Stimulated activated naive CD8-positive, alpha-beta T cell treated with anti-CD3 and anti-CD28 coated beads, Interleukin-15, amount 100 ng/mL, for 72 hours (primary cell): Measurements from ENCODE around the gene TMEM98.
"Not testable (repeated sequence)": the region's sequence is repeated elsewhere in the genome, so short reads cannot be mapped to it uniquely, and the experiment has no call there.

Experiments used
- ATAC-seq: fragments of 150-1000 bp; cut with Tn5 transposase; 2 replicates; pipeline ENCODE4 v1.10.0; 2021; ENCODE audit warnings: mild to moderate bottlenecking, moderate library complexity
- DNase-seq, 2 donors: peaks; one replicate each; pipeline ENCODE4 v3.0.0; 2021 to 2022
- H3K27ac Mint-ChIP-seq, 2 donors: one replicate each; pipeline ENCODE4 v1.8.0; 2022; ENCODE audit warnings: mild to moderate bottlenecking in 2 of 2, mixed read lengths in 2 of 2, moderate library complexity in 2 of 2
- H3K27me3 Mint-ChIP-seq: one replicate; pipeline ENCODE4 v1.8.0; 2022; ENCODE audit warnings: mixed read lengths
- H3K4me1 Mint-ChIP-seq: one replicate; pipeline ENCODE4 v1.8.0; 2022; ENCODE audit warnings: mild to moderate bottlenecking, mixed read lengths
- H3K4me3 Mint-ChIP-seq, 2 donors: one replicate each; pipeline ENCODE4 v1.8.0; 2022; ENCODE audit warnings: mild to moderate bottlenecking in 2 of 2, mixed read lengths in 2 of 2, moderate library complexity in 1 of 2
- H3K9me3 Mint-ChIP-seq, 2 donors: one replicate each; pipeline ENCODE4 v1.8.0; 2022; ENCODE audit warnings: mixed read lengths in 2 of 2

The TMEM98 gene

GRCh38 chr17:32927724-32928585, at the start of gene TMEM98:
TSS of gene TMEM98 (plus strand) at chr17:32928153. CDS start at chr17:32931529, 3,376 bp downstream.
- no peaks in the 10 kb centered on the region for H3K4me1 Mint-ChIP-seq
- no peak within 1 kb of the TSS for H3K27ac Mint-ChIP-seq
- peaks cover 39% of the 10 kb centered on the region for H3K27me3 Mint-ChIP-seq
- H3K9me3 Mint-ChIP-seq, result no peaks in the 10 kb centered on the region
- DNase-seq (no peak), ATAC-seq (peak; percentile 57)
- peak within 1 kb of the TSS; percentile 31 to 55 for H3K4me3 Mint-ChIP-seq

- peaks cover 20% of the 10 kb centered on the region for H3K4me1 Mint-ChIP-seq
- DNase-seq (no peak), ATAC-seq (no peak)
- peaks cover 8% of the 10 kb centered on the region for H3K27me3 Mint-ChIP-seq
- H3K4me3 Mint-ChIP-seq, result no peak overlapping the region
- H3K9me3 Mint-ChIP-seq, result no peaks in the 10 kb centered on the region
- no peak overlapping the region for H3K27ac Mint-ChIP-seq
These were observed 49.7 kb upstream of the TMEM98 start for GRCh38 chr17:32878211-32878610.

GRCh38 chr17:32879134-32879533, 48.8 kb upstream of the TMEM98 start:
- peaks cover 18% of the 10 kb centered on the region for H3K27me3 Mint-ChIP-seq
- peaks cover 20% of the 10 kb centered on the region for H3K4me1 Mint-ChIP-seq
- DNase-seq (no peak), ATAC-seq (no peak)
- no peak overlapping the region for H3K4me3 Mint-ChIP-seq
- H3K27ac Mint-ChIP-seq, result no peak overlapping the region
- no peaks in the 10 kb centered on the region for H3K9me3 Mint-ChIP-seq

- no peak overlapping the region for H3K4me3 Mint-ChIP-seq
- ATAC-seq (no peak), DNase-seq (no peak)
- peaks cover 17% of the 10 kb centered on the region for H3K4me1 Mint-ChIP-seq
- H3K27ac Mint-ChIP-seq, result no peak overlapping the region
- H3K27me3 Mint-ChIP-seq, result peaks cover 34% of the 10 kb centered on the region
- H3K9me3 Mint-ChIP-seq, result no peaks in the 10 kb centered on the region
These were observed 47.1 kb upstream of the TMEM98 start for GRCh38 chr17:32880671-32881453.

GRCh38 chr17:32882029-32882428, 45.9 kb upstream of the TMEM98 start:
- Mint-ChIP-seq H3K9me3 (no peaks in the 10 kb centered on the region), H3K4me1 (peaks cover 12% of the 10 kb centered on the region), H3K4me3 (no peak overlapping the region), H3K27me3 (peaks cover 45% of the 10 kb centered on the region), H3K27ac (peak overlapping the region in 1 of 2 donors; percentile 59)
- DNase-seq, result no peak
- no peak for ATAC-seq

GRCh38 chr17:32882734-32883133, 45.2 kb upstream of the TMEM98 start:
- DNase-seq (peak in 1 of 2 donors; percentile 29), ATAC-seq (peak; percentile 90)
- H3K4me1 Mint-ChIP-seq, result peaks cover 12% of the 10 kb centered on the region

GRCh38 chr17:32886951-32887350, 41.0 kb upstream of the TMEM98 start:
- H3K4me3 Mint-ChIP-seq, ATAC-seq: not testable (repeated sequence)

More at GRCh38 chr17:32882734-32883133, 45.2 kb upstream of the TMEM98 start:
- no peak overlapping the region for H3K4me3 Mint-ChIP-seq
- H3K27me3 Mint-ChIP-seq, result peaks cover 46% of the 10 kb centered on the region
- H3K9me3 Mint-ChIP-seq, result no peaks in the 10 kb centered on the region
- H3K27ac Mint-ChIP-seq, result no peak overlapping the region

GRCh38 chr17:32887410-32887809, 40.5 kb upstream of the TMEM98 start:
- H3K4me1 Mint-ChIP-seq, result not testable (repeated sequence)

More at GRCh38 chr17:32886951-32887350, 41.0 kb upstream of the TMEM98 start:
- H3K9me3 Mint-ChIP-seq, H3K4me1 Mint-ChIP-seq, H3K27ac Mint-ChIP-seq, DNase-seq: not testable (repeated sequence)
- H3K27me3 Mint-ChIP-seq, result peaks cover 39% of the 10 kb centered on the region

GRCh38 chr17:32894245-32894644, 33.7 kb upstream of the TMEM98 start:
- ATAC-seq, result no peak
- H3K4me1 Mint-ChIP-seq, result no peaks in the 10 kb centered on the region
- no peak for DNase-seq
- no peak overlapping the region for H3K27ac Mint-ChIP-seq
- no peak overlapping the region for H3K4me3 Mint-ChIP-seq
- peaks cover 22% of the 10 kb centered on the region for H3K27me3 Mint-ChIP-seq
- H3K9me3 Mint-ChIP-seq, result no peaks in the 10 kb centered on the region

More at GRCh38 chr17:32887410-32887809, 40.5 kb upstream of the TMEM98 start:
- not testable (repeated sequence) for ATAC-seq, H3K9me3 Mint-ChIP-seq, H3K27ac Mint-ChIP-seq, H3K4me3 Mint-ChIP-seq
- H3K27me3 Mint-ChIP-seq, result peaks cover 39% of the 10 kb centered on the region
- DNase-seq, result peak in 1 of 2 donors; percentile 35

GRCh38 chr17:32896647-32897258, 31.2 kb upstream of the TMEM98 start:
- no peak for DNase-seq
- H3K4me3 Mint-ChIP-seq, result no peak overlapping the region
- no peaks in the 10 kb centered on the region for H3K9me3 Mint-ChIP-seq
- no peaks in the 10 kb centered on the region for H3K4me1 Mint-ChIP-seq
- ATAC-seq, result no peak
- peaks cover 22% of the 10 kb centered on the region for H3K27me3 Mint-ChIP-seq
- no peak overlapping the region for H3K27ac Mint-ChIP-seq

- Mint-ChIP-seq H3K9me3 (no peaks in the 10 kb centered on the region), H3K4me1 (peaks cover 13% of the 10 kb centered on the region), H3K27ac (no peak overlapping the region), H3K4me3 (no peak overlapping the region), H3K27me3 (peaks cover 22% of the 10 kb centered on the region)
- ATAC-seq (no peak), DNase-seq (no peak)
These were observed 28.5 kb upstream of the TMEM98 start for GRCh38 chr17:32899236-32900013.

GRCh38 chr17:32901743-32902142, 26.2 kb upstream of the TMEM98 start:
- Mint-ChIP-seq H3K4me3 (no peak overlapping the region), H3K9me3 (no peaks in the 10 kb centered on the region), H3K4me1 (peaks cover 27% of the 10 kb centered on the region), H3K27me3 (peaks cover 30% of the 10 kb centered on the region), H3K27ac (no peak overlapping the region)
- ATAC-seq (no peak), DNase-seq (no peak)

- peaks cover 27% of the 10 kb centered on the region for H3K4me1 Mint-ChIP-seq
- no peaks in the 10 kb centered on the region for H3K9me3 Mint-ChIP-seq
- DNase-seq (peak; percentile 36 to 65), ATAC-seq (peak; percentile 100)
- peaks cover 32% of the 10 kb centered on the region for H3K27me3 Mint-ChIP-seq
- peak overlapping the region; percentile 80 to 83 for H3K27ac Mint-ChIP-seq
- H3K4me3 Mint-ChIP-seq, result peak overlapping the region; percentile 25 to 58
These were observed 23.9 kb upstream of the TMEM98 start for GRCh38 chr17:32903774-32904673.

GRCh38 chr17:32904891-32905290, 23.1 kb upstream of the TMEM98 start:
- Mint-ChIP-seq H3K27me3 (peaks cover 41% of the 10 kb centered on the region), H3K27ac (peak overlapping the region in 1 of 2 donors; percentile 83), H3K4me3 (no peak overlapping the region), H3K9me3 (no peaks in the 10 kb centered on the region), H3K4me1 (peaks cover 27% of the 10 kb centered on the region)
- no peak for DNase-seq
- no peak for ATAC-seq
